Panc1 (cell line): Measurements from ENCODE around the gene RDH5. TPM values are rescaled to one million over a fixed set of nuclear protein-coding genes. Genes with fewer than 3 reads are reported as not detected.

Experiments
- ATAC-seq: fragments of 200-7000 bp; cut with Tn5 transposase; 2 replicates; pipeline ENCODE4 v1.9.1; 2020; ENCODE audit warnings: mild to moderate bottlenecking, moderate library complexity
- BruUV-seq: library from RNA; stranded (reverse); fragments of 400-500 nt; replicated peaks from 2 replicates; lab custom pipeline; 2021; lab: Mats Ljungman, UMichigan
- CTCF ChIA-PET: fragments of 300-600 bp; sonication (Branson Sonifier 250); formaldehyde crosslinking; loops from one replicate; lab custom pipeline; 2022; ENCODE audit warnings: antibody characterized with exemption; lab: Charles Lee
- POLR2A ChIA-PET: fragments of 300-600 bp; sonication (Branson Sonifier 250); formaldehyde crosslinking; loops from one replicate; lab custom pipeline; 2022; ENCODE audit warnings: antibody characterized with exemption; lab: Charles Lee
- DNase-seq: peaks from one replicate; pipeline ENCODE4 v3.0.0-alpha.2; 2010; ENCODE audit warnings: low read depth, low spot score
- H3K27ac ChIP-seq: 2 replicates; pipeline ENCODE4 v1.5.1; 2011; ENCODE audit warnings: mild to moderate bottlenecking, low read length, inconsistent platforms
- H3K27me3 ChIP-seq: fragments of 200-500 bp; sonication (Bioruptor generic); 2 replicates; pipeline ENCODE4 v1.6.0; 2014; ENCODE audit warnings: low read length, inconsistent platforms; ENCODE audit not compliant: control insufficient read depth, insufficient read depth
- H3K36me3 ChIP-seq: fragments of 200-500 bp; sonication (Bioruptor generic); 2 replicates; pipeline ENCODE4 v1.5.1; 2014; ENCODE audit warnings: inconsistent platforms, mild to moderate bottlenecking, low read length, moderate library complexity; ENCODE audit not compliant: control insufficient read depth, insufficient read depth
- H3K4me1 ChIP-seq: 2 replicates; pipeline ENCODE4 v1.5.1; 2011; ENCODE audit warnings: inconsistent platforms, mild to moderate bottlenecking, low read length, moderate library complexity; ENCODE audit not compliant: control insufficient read depth, insufficient read depth
- H3K4me3 ChIP-seq, 2 experiments: 2 replicates each; pipeline ENCODE4 v1.5.1; 2011 to 2012; ENCODE audit warnings: low read depth in 2 of 2, low read length in 2 of 2, mild to moderate bottlenecking in 2 of 2, inconsistent platforms in 1 of 2, moderate library complexity in 1 of 2
- H3K9me3 ChIP-seq: fragments of 200-500 bp; sonication (Bioruptor generic); 2 replicates; pipeline ENCODE4 v1.5.1; 2014; ENCODE audit warnings: low read depth, mild to moderate bottlenecking, inconsistent platforms, low read length, moderate library complexity; ENCODE audit not compliant: control insufficient read depth, insufficient read depth
- POLR2AphosphoS5 ChIP-seq: IDR thresholded peaks from 2 replicates; pipeline ENCODE4 v1.6.1; 2012; ENCODE audit warnings: mild to moderate bottlenecking, low read depth, low read length, moderate library complexity
- SIN3A ChIP-seq: IDR thresholded peaks from 2 replicates; pipeline ENCODE4 v1.6.1; 2012; ENCODE audit warnings: low read depth, mild to moderate bottlenecking, low read length, moderate library complexity, borderline replicate concordance; ENCODE audit not compliant: insufficient read depth
- TCF7L2 ChIP-seq: IDR thresholded peaks from 2 replicates; pipeline ENCODE4 v1.6.1; 2011; ENCODE audit warnings: mild to moderate bottlenecking, low read depth, low read length, inconsistent platforms
- in situ Hi-C: cut with HindIII; loops from 2 replicates; pipeline ENCODE4 v1.10.0; 2016; ENCODE audit warnings: low sequenced_read_pairs, low pct_unique_long_range_greater_than_20kb
- intact Hi-C: fragments of 100-400 bp; cut with micrococcal nuclease; formaldehyde crosslinking; loops from one replicate; pipeline ENCODE4 v1.10.0; 2022; ENCODE audit not compliant: unreplicated experiment
- total RNA-seq: library from RNA; stranded (reverse); gene quantifications from one replicate; pipeline ENCODE4 v1.2.1, GENCODE V29; 2021; ENCODE audit not compliant: unreplicated experiment
- TF ChIP-seq, protein P1 (sequence below), 2 experiments: IDR thresholded peaks; 2 replicates each; pipeline ENCODE4 v1.6.1; 2011 to 2012; ENCODE audit warnings: low read depth in 2 of 2, control low read depth in 1 of 2, low read length in 1 of 2, mild to moderate bottlenecking in 1 of 2, moderate library complexity in 1 of 2; ENCODE audit not compliant: insufficient read depth in 1 of 2
- TF ChIP-seq, protein P2 (sequence below): fragments of 450-650 bp; IDR thresholded peaks from 2 replicates; pipeline ENCODE4 v1.5.1; 2017; ENCODE audit warnings: mild to moderate bottlenecking

RDH5 gene
- total RNA-seq, 1 experiment from 2014 or later: 2.8 TPM

DNA sequence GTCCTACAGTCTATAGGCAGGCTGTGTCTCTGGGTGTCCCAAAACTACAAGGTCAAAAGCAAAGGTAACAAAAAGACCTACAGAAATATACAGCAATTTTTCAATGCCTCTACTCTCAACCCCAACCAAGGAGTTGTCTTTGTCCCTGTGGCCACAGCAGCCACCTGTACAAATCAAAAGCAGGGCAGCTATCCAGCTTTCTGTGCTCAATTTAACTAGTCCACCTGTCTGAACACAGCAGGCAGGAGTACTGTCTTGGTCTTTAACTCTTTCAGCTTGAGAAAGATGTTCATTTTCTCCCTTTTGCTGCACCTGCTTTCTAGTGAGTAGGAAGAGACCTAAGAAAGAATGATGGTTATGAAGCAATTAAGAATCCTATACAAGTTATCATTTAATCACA is 42.5 kb downstream of the RDH5 start:
- BruUV-seq: no TSS peak
- Histone ChIP-seq H3K4me3 (no peak overlapping the region), H3K9me3 (no peaks in the 10 kb centered on the region), H3K4me1 (no peaks in the 10 kb centered on the region), H3K36me3 (peaks cover 5% of the 10 kb centered on the region; the same call in 1 of the 2 replicates), H3K27me3 (no peaks in the 10 kb centered on the region), H3K27ac (no peak overlapping the region)
- DNase-seq (no peak), ATAC-seq (no peak)
- intact Hi-C loops (no loop called here), in situ Hi-C loops (no loop called here)
- POLR2A ChIA-PET: no interaction called here
- CTCF ChIA-PET: no interaction called here
- TF ChIP-seq, protein P1, sequence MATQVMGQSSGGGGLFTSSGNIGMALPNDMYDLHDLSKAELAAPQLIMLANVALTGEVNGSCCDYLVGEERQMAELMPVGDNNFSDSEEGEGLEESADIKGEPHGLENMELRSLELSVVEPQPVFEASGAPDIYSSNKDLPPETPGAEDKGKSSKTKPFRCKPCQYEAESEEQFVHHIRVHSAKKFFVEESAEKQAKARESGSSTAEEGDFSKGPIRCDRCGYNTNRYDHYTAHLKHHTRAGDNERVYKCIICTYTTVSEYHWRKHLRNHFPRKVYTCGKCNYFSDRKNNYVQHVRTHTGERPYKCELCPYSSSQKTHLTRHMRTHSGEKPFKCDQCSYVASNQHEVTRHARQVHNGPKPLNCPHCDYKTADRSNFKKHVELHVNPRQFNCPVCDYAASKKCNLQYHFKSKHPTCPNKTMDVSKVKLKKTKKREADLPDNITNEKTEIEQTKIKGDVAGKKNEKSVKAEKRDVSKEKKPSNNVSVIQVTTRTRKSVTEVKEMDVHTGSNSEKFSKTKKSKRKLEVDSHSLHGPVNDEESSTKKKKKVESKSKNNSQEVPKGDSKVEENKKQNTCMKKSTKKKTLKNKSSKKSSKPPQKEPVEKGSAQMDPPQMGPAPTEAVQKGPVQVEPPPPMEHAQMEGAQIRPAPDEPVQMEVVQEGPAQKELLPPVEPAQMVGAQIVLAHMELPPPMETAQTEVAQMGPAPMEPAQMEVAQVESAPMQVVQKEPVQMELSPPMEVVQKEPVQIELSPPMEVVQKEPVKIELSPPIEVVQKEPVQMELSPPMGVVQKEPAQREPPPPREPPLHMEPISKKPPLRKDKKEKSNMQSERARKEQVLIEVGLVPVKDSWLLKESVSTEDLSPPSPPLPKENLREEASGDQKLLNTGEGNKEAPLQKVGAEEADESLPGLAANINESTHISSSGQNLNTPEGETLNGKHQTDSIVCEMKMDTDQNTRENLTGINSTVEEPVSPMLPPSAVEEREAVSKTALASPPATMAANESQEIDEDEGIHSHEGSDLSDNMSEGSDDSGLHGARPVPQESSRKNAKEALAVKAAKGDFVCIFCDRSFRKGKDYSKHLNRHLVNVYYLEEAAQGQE (IDR thresholded peaks at IDR 0.05; ENCODE audit: insufficient read depth in 1 of 2, low read depth in 2 of 2, low read length in 1 of 2): no peak
- TF ChIP-seq, protein P2, sequence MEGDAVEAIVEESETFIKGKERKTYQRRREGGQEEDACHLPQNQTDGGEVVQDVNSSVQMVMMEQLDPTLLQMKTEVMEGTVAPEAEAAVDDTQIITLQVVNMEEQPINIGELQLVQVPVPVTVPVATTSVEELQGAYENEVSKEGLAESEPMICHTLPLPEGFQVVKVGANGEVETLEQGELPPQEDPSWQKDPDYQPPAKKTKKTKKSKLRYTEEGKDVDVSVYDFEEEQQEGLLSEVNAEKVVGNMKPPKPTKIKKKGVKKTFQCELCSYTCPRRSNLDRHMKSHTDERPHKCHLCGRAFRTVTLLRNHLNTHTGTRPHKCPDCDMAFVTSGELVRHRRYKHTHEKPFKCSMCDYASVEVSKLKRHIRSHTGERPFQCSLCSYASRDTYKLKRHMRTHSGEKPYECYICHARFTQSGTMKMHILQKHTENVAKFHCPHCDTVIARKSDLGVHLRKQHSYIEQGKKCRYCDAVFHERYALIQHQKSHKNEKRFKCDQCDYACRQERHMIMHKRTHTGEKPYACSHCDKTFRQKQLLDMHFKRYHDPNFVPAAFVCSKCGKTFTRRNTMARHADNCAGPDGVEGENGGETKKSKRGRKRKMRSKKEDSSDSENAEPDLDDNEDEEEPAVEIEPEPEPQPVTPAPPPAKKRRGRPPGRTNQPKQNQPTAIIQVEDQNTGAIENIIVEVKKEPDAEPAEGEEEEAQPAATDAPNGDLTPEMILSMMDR: no peak
- TF ChIP-seq SIN3A: no peak
- no peak for TF ChIP-seq TCF7L2
- TF ChIP-seq POLR2AphosphoS5: no peak

DNA sequence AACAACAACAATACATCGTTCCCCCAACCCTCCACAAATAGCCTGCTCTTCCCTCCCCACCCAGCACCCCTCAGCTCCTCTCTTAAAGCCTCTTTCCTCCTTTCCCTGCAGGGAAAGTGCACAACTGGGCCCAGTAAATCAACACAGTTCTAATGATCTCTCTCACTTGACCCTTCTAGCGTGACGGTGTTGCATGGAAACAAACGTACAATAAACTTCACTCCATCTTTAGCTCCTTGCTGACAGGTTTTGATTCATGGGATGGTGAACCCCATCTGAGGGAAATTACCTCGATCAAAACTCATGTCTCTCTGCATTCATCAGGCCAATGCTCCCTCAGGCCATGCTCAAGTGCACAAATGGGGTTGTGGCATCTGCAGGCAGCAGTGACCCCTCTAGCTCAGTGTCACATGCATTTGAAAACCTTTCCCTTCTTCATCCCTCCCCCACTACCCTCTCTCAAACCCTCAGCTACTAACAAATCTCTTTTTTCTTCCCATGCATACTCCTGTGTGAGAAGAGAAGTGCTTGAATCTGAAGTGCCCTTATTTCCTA is 45.6 kb downstream of the RDH5 start:
- no peak for TF ChIP-seq SIN3A
- TF ChIP-seq POLR2AphosphoS5: no peak
- TF ChIP-seq, protein P1 (IDR thresholded peaks at IDR 0.05; ENCODE audit: insufficient read depth in 1 of 2, low read depth in 2 of 2, low read length in 1 of 2): no peak
- TF ChIP-seq, protein P2: no peak
- TF ChIP-seq TCF7L2: no peak
- POLR2A ChIA-PET: interaction anchor here (0.9 kb wide), 1 partner anchor 52 kb away, joined by 3 read pairs; the partner anchor contains the start of gene SARNP
- H3K4me3 ChIP-seq: no peak overlapping the region
- H3K36me3 ChIP-seq: peaks cover 5% of the 10 kb centered on the region; the same call in 1 of the 2 replicates
- H3K4me1 ChIP-seq: no peaks in the 10 kb centered on the region
- DNase-seq: no peak
- BruUV-seq: TSS peak; percentile 35
- no peak for ATAC-seq
- CTCF ChIA-PET: interaction anchor here (0.6 kb wide), 1 partner anchor 59 kb away, joined by 6 read pairs; no protein-coding TSS in a partner anchor
- intact Hi-C loops (no loop called here), in situ Hi-C loops (no loop called here)
- H3K9me3 ChIP-seq: no peaks in the 10 kb centered on the region
- H3K27me3 ChIP-seq: no peaks in the 10 kb centered on the region
- H3K27ac ChIP-seq: no peak overlapping the region
